ENCODE data around the gene GATC. TPM values are rescaled to one million over a fixed set of nuclear protein-coding genes. Genes with fewer than 3 reads are reported as not detected.

Gene GATC
- total RNA-seq, 2 experiments from 2014 or later, result 32.2 to 39.3 TPM

DNA sequence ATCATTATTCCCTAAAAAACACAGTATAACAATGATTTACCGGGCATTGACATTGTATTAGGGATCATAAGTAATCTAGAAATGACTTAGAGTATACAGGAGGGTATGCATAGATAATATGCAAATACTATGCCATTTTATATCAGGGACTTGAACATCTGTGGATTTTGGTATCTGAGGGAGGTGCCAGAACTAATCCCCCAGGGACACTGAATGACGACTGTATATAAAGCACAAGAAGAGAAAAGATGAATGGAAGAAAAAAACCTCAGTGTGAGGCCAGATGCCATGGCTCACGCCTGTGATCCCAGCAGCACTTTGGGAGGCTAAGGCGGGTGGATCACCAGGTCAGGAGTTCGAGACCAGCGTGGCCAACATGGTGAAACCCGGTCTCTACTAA lies 33.8 kb upstream of the GATC start:
- DNase-seq (no peak), ATAC-seq (no peak)
- TF ChIP-seq, protein P1, sequence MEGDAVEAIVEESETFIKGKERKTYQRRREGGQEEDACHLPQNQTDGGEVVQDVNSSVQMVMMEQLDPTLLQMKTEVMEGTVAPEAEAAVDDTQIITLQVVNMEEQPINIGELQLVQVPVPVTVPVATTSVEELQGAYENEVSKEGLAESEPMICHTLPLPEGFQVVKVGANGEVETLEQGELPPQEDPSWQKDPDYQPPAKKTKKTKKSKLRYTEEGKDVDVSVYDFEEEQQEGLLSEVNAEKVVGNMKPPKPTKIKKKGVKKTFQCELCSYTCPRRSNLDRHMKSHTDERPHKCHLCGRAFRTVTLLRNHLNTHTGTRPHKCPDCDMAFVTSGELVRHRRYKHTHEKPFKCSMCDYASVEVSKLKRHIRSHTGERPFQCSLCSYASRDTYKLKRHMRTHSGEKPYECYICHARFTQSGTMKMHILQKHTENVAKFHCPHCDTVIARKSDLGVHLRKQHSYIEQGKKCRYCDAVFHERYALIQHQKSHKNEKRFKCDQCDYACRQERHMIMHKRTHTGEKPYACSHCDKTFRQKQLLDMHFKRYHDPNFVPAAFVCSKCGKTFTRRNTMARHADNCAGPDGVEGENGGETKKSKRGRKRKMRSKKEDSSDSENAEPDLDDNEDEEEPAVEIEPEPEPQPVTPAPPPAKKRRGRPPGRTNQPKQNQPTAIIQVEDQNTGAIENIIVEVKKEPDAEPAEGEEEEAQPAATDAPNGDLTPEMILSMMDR (IDR thresholded peaks at IDR 0.05), result no peak
- no peaks in the 10 kb centered on the region for H3K36me3 Mint-ChIP-seq (ENCODE audit: low read depth)
- POLR2A ChIA-PET, result no interaction called here
- H3K27ac Mint-ChIP-seq, result no peak overlapping the region
- peaks cover 1% of the 10 kb centered on the region for H3K27me3 Mint-ChIP-seq
- no peak overlapping the region for H3K4me3 Mint-ChIP-seq
- intact Hi-C loops (cut with micrococcal nuclease), result no loop called here
- no peaks in the 10 kb centered on the region for H3K4me1 Mint-ChIP-seq (ENCODE audit: low read depth)
- CTCF ChIA-PET, result no interaction called here
- no peaks in the 10 kb centered on the region for H3K9me3 Mint-ChIP-seq

DNA sequence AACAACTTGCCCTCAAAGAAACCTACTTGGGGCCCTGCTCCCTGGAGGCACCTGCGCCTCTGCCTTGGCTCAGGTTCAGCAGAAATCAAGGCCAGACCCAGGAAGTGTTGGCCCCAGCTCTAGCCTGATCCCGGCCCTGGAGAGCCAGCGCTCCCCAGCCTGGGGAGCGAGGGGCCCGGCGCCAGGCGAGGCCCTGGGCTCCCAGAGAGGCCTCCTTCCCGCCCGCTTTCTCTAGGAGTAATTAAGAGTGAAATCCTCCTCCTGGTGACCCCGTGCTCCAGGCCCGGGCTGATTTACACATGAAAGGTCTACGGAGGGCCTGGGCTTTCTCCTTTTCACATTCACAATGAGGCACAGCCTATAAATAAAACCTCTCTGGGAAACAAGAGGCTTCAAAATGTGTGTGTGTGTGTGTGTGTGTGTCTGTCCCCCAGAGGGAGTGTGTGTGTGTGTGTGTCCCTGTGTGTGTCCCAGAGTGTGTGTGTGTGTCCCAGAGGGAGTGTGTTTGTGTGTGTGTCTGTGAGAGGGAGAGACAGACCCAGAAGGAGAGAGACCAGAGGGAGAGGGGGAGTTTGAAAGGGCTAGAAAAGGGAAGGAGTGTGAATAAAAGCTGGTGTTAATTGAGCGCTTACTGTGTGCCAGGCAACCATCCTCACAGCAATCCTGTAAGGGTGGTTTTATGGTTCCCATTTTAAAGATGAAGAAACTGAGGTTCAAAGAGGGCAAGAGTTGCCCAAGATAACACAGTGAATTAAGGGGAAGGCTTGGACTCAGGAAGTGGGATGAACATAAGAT lies 32.1 kb upstream of the GATC start:
- intact Hi-C loops (cut with micrococcal nuclease), result no loop called here
- ChIA-PET CTCF (no interaction called here), POLR2A (no interaction called here)

DNA sequence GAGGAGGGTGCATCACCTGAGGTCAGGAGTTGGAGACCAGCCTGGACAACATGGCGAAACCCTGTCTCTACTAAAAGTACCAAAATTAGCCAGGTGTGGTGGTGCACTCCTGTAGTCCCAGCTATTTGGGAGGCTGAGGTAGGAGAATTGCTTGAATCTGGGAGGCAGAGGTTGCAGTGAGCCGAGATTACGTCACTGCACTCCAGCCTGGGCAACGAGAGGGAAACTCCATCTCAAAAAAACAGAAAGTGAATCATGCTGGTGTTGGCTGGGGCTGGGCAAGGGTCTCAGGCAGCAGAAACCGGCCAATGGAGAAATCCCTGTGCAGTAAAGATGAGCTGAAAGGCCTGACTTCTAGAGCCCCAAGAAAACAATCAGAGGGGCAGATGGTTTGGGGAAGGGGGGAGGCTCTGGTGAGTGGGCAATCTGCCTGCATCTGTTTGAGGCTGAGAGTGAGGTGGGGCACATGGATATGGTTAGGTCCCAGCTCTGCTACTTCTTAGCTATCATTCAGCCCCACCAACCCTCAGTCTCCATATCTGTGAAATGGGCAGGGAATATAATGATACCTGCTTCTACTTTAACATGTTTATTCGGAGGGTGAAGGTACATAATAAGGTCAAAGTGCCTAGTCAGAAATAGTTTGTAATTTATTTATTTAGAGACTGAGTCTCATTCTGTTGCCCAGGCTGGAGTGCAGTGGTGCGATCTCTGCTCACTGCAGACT lies 29.6 kb upstream of the GATC start:
- Mint-ChIP-seq H3K27me3 (peaks cover 1% of the 10 kb centered on the region), H3K4me3 (no peak overlapping the region), H3K4me1 (ENCODE audit: low read depth) (no peaks in the 10 kb centered on the region), H3K9me3 (no peaks in the 10 kb centered on the region), H3K36me3 (ENCODE audit: low read depth) (no peaks in the 10 kb centered on the region), H3K27ac (no peak overlapping the region)
- DNase-seq (no peak), ATAC-seq (no peak)
- ChIA-PET CTCF (interaction anchor here (0.8 to 1.6 kb wide), 2 partner anchors 13 to 50 kb away, joined by 3 to 4 read pairs; no protein-coding TSS in a partner anchor), POLR2A (interaction anchor here (1.0 to 1.5 kb wide), 2 partner anchors 16 to 53 kb away, joined by 3 read pairs; no protein-coding TSS in a partner anchor)
- TF ChIP-seq, protein P1 (IDR thresholded peaks at IDR 0.05), result no peak
- intact Hi-C loops (cut with micrococcal nuclease), result no loop called here

More for the DNA sequence above, 32.1 kb upstream of the GATC start:
- ATAC-seq (no peak), DNase-seq (no peak)
- no peaks in the 10 kb centered on the region for H3K4me1 Mint-ChIP-seq (ENCODE audit: low read depth)
- TF ChIP-seq, protein P1 (IDR thresholded peaks at IDR 0.05), result no peak
- no peak overlapping the region for H3K27ac Mint-ChIP-seq
- no peak overlapping the region for H3K4me3 Mint-ChIP-seq
- H3K27me3 Mint-ChIP-seq, result peaks cover 1% of the 10 kb centered on the region
- no peaks in the 10 kb centered on the region for H3K9me3 Mint-ChIP-seq
- no peaks in the 10 kb centered on the region for H3K36me3 Mint-ChIP-seq (ENCODE audit: low read depth)

DNA sequence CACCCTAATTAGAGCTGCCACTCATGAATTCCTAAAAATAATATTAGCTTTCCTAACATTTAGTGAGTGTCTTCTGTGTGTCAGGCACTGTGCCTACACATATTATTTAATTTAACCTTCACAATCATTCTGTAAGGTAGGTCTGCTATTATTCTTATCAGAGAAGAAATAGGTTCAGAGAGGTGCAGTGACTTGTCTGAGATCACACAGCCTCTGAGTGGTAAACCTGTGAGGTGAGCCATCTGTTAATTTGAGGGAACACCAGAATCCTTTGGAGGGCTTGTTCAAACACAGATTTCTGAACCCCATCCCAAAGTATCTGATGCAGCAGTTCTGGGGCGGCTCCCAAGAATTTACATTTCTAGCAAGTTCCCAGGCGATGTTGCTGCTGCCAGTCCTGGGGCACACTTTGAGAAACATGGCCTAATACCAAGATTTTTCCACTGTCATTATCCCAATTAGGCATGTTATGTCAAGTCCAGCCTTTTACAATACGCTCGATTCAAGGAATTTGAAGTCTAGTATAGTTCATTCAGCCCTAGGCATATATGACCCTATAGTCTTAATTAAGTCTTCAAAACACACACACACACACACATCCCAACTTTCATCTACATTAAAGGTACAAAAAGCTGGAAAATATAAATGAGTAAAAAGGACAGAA lies 28.2 kb upstream of the GATC start:
- Mint-ChIP-seq H3K9me3 (no peaks in the 10 kb centered on the region), H3K4me1 (ENCODE audit: low read depth) (no peaks in the 10 kb centered on the region), H3K27me3 (peaks cover 1% of the 10 kb centered on the region), H3K4me3 (no peak overlapping the region), H3K36me3 (ENCODE audit: low read depth) (no peaks in the 10 kb centered on the region), H3K27ac (no peak overlapping the region)
- TF ChIP-seq, protein P1 (IDR thresholded peaks at IDR 0.05), result no peak
- intact Hi-C loops (cut with micrococcal nuclease), result no loop called here
- CTCF ChIA-PET, result interaction anchor here (0.8 to 0.9 kb wide), 2 partner anchors 12 to 52 kb away, joined by 3 to 4 read pairs; no protein-coding TSS in a partner anchor
- POLR2A ChIA-PET, result no interaction called here
- ATAC-seq (no peak), DNase-seq (no peak)

Measured in activated CD8-positive, alpha-beta T cell treated with anti-CD3 and anti-CD28 coated beads for 36 hours (primary cell).